Pancreas (tissue), 10 donors: ENCODE results near the gene NT5DC4. TPM values are rescaled to one million over a fixed set of nuclear protein-coding genes. Genes with fewer than 3 reads are reported as not detected.

Source experiments
- ATAC-seq, 4 donors: fragments of 200-7000 bp; cut with Tn5 transposase; one replicate each; pipeline versions ENCODE4 v1.8.0 to v1.9.1; 2020; ENCODE audit warnings: mild to moderate bottlenecking in 4 of 4, moderate library complexity in 4 of 4
- DNase-seq, 6 donors: peaks; one replicate each; pipeline ENCODE4 v3.0.0-alpha.2; 2020
- FAIRE-seq: peaks from 2 replicates; lab custom pipeline; 2012; peaks lifted over from hg19 to GRCh38; lab: Jason Lieb, UNC
- H3K27ac ChIP-seq, 4 donors: fragments of 200-600 bp; sonication (generic); 1 replicate in 3 of 4; 2 replicates in 1 of 4; pipeline versions ENCODE4 v1.5.0 to v1.8.0; 2020
- H3K27me3 ChIP-seq, 4 donors: fragments of 200-600 bp; one replicate each; pipeline ENCODE4 v1.8.0; 2021
- H3K36me3 ChIP-seq, 3 donors: fragments of 200-600 bp; sonication (generic) in 1 of 3; one replicate each; pipeline versions ENCODE4 v1.5.0 to v1.8.0; 2020 to 2021
- H3K4me1 ChIP-seq, 3 donors: fragments of 200-600 bp; one replicate each; pipeline ENCODE4 v1.8.0; 2021
- H3K4me3 ChIP-seq, 4 donors: fragments of 200-600 bp; sonication (generic) in 2 of 4; one replicate each; pipeline versions ENCODE4 v1.5.0 to v1.8.0; 2020 to 2021
- H3K9me3 ChIP-seq, 4 donors: fragments of 200-600 bp; one replicate each; pipeline ENCODE4 v1.8.0; 2021
- CTCF ChIP-seq, 4 donors: fragments of 200-600 bp; sonication (generic) in 3 of 4; IDR thresholded peaks; one replicate each; pipeline versions ENCODE4 v1.5.0 to v1.8.0; 2021; ENCODE audit warnings: antibody characterized with exemption in 4 of 4
- whole genome bisulfite sequencing, 2 donors: extraction: QIAGEN DNeasy Blood & Tissue Kit; methylation state at CpG; one replicate each; pipeline ENCODE4 v1.1.7; 2013; 5-methylcytosine and 5-hydroxymethylcytosine counted together
- intact Hi-C, 3 donors: fragments of 100-400 bp; cut with DNase I; formaldehyde crosslinking; loops; one replicate each; pipeline versions ENCODE4 v1.11.1 to v1.14.2; 2022
- polyA plus RNA-seq, 2 donors: library from polyadenylated mRNA; stranded (reverse); fragments of 200-250 nt; gene quantifications; one replicate each; pipeline ENCODE4 v1.2.3, GENCODE V29; 2013
- total RNA-seq, 6 donors: library from RNA; stranded (reverse); fragmentation: NEBNext Ultra II Directional in 4 of 6; extraction: Animal tissue kit (Norgen Biotek cat#: 25700) in 4 of 6; gene quantifications; one replicate each; pipeline versions ENCODE4 v1.2.1 to v1.2.4, GENCODE V29; 2021 to 2023
- donor health status: healthy with polysubstance abuse.
- donor health status: DM: no; HTN: no; CAD: no; lungs with moderate emphysema.
- donor health status: DM: no; HTN: no; CAD: no.
- donor health status: control.
- donor health status: control.
- donor health status: Bipolar disorder and iron deficiency.
- donor health status: DM: yes; HTN: yes; CAD: no.
- donor health status: DM: no; HTN: no; CAD: no.
- donor health status: DM: no; HTN: no; CAD: no.
- donor health status: DM: yes; HTN: yes; CAD: no.

Gene NT5DC4
- total and polyA plus RNA-seq, 8 donors, result 0.09 TPM; not detected in 7

- no peaks in the 10 kb centered on the region for H3K9me3 ChIP-seq
- 59 to 63% methylated on average over 4 of the region's 4 CpGs for WGBS, 2 donors
- peak in 1 of 4 donors; percentile 5 for ATAC-seq
- H3K4me1 ChIP-seq, result no peaks in the 10 kb centered on the region
- H3K36me3 ChIP-seq, result no peaks in the 10 kb centered on the region
- intact Hi-C loops, result loop anchor here in 2 of 3 donors (5.0 to 10.0 kb wide), 2 partner anchors 65 to 67 kb away; no protein-coding TSS in a partner anchor
- H3K27me3 ChIP-seq, result no peaks in the 10 kb centered on the region
- H3K27ac ChIP-seq, result no peak overlapping the region
- no peak overlapping the region for H3K4me3 ChIP-seq
- no peak for DNase-seq
- FAIRE-seq, result no peak
- TF ChIP-seq CTCF (IDR thresholded peaks at IDR 0.05), result no peak
Measured at GRCh38 chr2:112691881-112692281, 28.9 kb upstream of the NT5DC4 start.

GRCh38 chr2:112692495-112692911 is 28.3 kb upstream of the NT5DC4 start:
- Histone ChIP-seq H3K27me3 (no peaks in the 10 kb centered on the region), H3K4me1 (no peaks in the 10 kb centered on the region), H3K36me3 (no peaks in the 10 kb centered on the region), H3K4me3 (no peak overlapping the region), H3K9me3 (no peaks in the 10 kb centered on the region), H3K27ac (no peak overlapping the region)
- DNase-seq (peak in 1 of 6 donors; percentile 42), FAIRE-seq (no peak), ATAC-seq (peak in 3 of 4 donors; percentile 60 to 88 (median 74))
- intact Hi-C loops, result loop anchor here in 2 of 3 donors (5.0 to 10.0 kb wide), 2 partner anchors 65 to 68 kb away; no protein-coding TSS in a partner anchor
- WGBS, 2 donors, result 53 to 58% methylated on average over 5 of the region's 5 CpGs
- no peak for TF ChIP-seq CTCF (IDR thresholded peaks at IDR 0.05)

- no peaks in the 10 kb centered on the region for H3K36me3 ChIP-seq
- ATAC-seq (no peak), FAIRE-seq (no peak), DNase-seq (no peak)
- 72 to 85% methylated on average over 1 of the region's 1 CpG for WGBS, 2 donors
- no peaks in the 10 kb centered on the region for H3K4me1 ChIP-seq
- H3K4me3 ChIP-seq, result no peak overlapping the region
- TF ChIP-seq CTCF (IDR thresholded peaks at IDR 0.05), result no peak
- intact Hi-C loops, result loop anchor here in 2 of 3 donors (5.0 to 10.0 kb wide), 2 partner anchors 66 to 68 kb away; no protein-coding TSS in a partner anchor
- no peaks in the 10 kb centered on the region for H3K27me3 ChIP-seq
- no peak overlapping the region for H3K27ac ChIP-seq
- H3K9me3 ChIP-seq, result no peaks in the 10 kb centered on the region
Measured at GRCh38 chr2:112692918-112693317, 27.9 kb upstream of the NT5DC4 start.

- Histone ChIP-seq H3K27me3 (no peaks in the 10 kb centered on the region), H3K4me1 (no peaks in the 10 kb centered on the region), H3K27ac (no peak overlapping the region), H3K36me3 (no peaks in the 10 kb centered on the region), H3K4me3 (no peak overlapping the region), H3K9me3 (no peaks in the 10 kb centered on the region)
- FAIRE-seq, result no peak
- no peak for DNase-seq
- intact Hi-C loops, result loop anchor here in 2 of 3 donors (5.0 to 10.0 kb wide), 2 partner anchors 66 to 69 kb away; no protein-coding TSS in a partner anchor
- WGBS, 2 donors, result 79% methylated on average over 9 of the region's 9 CpGs
- no peak for ATAC-seq
- TF ChIP-seq CTCF (IDR thresholded peaks at IDR 0.05), result no peak
Measured at GRCh38 chr2:112693596-112693995, 27.2 kb upstream of the NT5DC4 start.

GRCh38 chr2:112694182-112694581 is 26.6 kb upstream of the NT5DC4 start:
- no peaks in the 10 kb centered on the region for H3K36me3 ChIP-seq
- no peak for ATAC-seq
- H3K27me3 ChIP-seq, result no peaks in the 10 kb centered on the region
- intact Hi-C loops, result loop anchor here in 2 of 3 donors (5.0 to 10.0 kb wide), 2 partner anchors 67 to 69 kb away; no protein-coding TSS in a partner anchor
- no peak for TF ChIP-seq CTCF (IDR thresholded peaks at IDR 0.05)
- H3K27ac ChIP-seq, result no peak overlapping the region
- no peak for FAIRE-seq
- H3K9me3 ChIP-seq, result no peaks in the 10 kb centered on the region
- no peaks in the 10 kb centered on the region for H3K4me1 ChIP-seq
- no peak for DNase-seq
- 86 to 91% methylated on average over 12 of the region's 12 CpGs for WGBS, 2 donors
- no peak overlapping the region for H3K4me3 ChIP-seq
